Stimulated activated CD4-positive, alpha-beta T cell treated with anti-CD3 and anti-CD28 coated beads, Interleukin-15, amount 100 ng/mL, for 24 hours (primary cell): ENCODE data around the gene TTLL3.
A peak's percentile ranks its signal among the peaks of the same experiment; 100 is the strongest.
"Not testable (repeated sequence)": the region's sequence is repeated elsewhere in the genome, so short reads cannot be mapped to it uniquely, and the experiment has no call there.

Experiments
- DNase-seq: peaks from one replicate; pipeline ENCODE4 v3.0.0-alpha.2; 2020

TTLL3 gene

GRCh38 chr3:9843715-9844438 lies 33.8 kb downstream of the TTLL3 start, which contains the start of gene RPUSD3:
Gene RPUSD3 (minus strand): TSS chr3:9844008. CDS start chr3:9843990, 18 bp downstream.
- DNase-seq: peak; percentile 96

DNA sequence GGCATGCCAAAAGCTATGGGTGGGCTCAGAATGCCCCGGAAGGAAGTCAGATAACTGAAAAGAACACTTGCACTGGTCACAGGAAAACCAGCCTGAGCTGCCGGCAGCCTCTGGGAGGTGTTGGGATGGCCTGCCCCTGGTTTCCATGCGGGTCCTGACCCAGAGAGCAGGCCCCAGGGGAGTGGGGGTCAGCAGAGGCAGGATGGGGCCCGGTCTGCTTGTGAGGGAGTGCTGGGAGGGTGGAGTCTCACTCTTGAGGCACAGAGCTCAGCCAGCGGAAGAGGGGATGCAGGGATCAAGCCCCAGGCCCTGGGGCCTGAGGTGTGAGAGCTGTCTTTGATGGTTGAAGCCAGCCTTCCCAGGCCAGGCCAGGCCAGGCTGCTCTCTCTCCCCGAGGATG lies 36.2 kb downstream of the TTLL3 start:
- DNase-seq: no peak

GRCh38 chr3:9846931-9847488 lies 36.9 kb downstream of the TTLL3 start:
- no peak for DNase-seq

DNA sequence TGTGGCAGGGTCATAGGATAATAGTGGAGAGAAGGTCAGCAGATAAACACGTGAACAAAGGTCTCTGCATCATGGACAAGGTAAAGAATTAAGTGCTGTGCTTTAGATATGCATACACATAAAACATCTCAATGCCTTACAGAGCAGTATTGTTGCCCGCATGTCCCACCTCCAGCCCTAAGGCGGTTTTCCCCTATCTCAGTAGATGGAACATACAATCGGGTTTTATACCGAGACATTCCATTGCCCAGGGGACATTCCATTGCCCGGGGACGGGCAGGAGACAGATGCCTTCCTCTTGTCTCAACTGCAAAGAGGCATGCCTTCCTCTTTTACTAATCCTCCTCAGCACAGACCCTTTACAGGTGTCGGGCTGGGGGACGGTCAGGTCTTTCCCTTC lies 37.8 kb downstream of the TTLL3 start:
- not testable (repeated sequence) for DNase-seq

DNA sequence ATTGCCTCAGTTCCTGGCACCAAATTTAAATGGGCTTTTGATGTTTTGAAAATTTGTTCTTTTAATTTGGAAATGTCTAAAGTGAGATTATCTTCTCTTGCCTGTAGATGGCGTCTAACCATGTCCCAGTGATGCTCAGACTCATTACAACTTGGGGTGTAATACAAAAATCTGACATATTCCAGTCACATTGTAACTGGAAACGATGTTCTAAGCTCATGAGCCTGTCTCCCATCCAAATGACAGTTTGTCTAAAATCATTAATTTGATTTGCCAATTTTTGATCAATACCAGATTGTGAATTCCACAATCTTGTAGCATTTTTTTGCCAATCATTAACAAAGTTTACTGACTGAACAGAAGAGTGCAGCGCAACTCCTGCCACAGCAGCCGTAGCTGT lies 38.8 kb downstream of the TTLL3 start:
- not testable (repeated sequence) for DNase-seq

DNA sequence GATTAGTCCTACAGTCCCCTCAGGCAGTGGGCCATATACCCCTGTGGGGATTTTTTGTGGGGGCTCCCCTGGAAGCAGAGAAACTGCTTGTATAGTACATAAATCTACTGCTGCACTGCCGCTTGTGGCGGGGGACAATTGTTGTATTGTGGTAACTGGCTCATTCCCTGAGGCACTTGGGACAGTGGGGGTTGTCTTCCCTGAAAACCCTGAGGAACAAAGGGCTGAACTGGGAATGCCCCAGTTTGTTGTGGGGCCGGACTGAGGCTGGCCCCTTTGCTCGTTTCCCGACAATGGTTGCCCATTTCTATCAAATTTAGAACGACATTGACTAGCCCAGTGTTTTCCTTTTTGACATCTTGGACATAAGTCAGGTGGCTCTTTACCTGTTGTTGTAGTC lies 41.3 kb downstream of the TTLL3 start:
- not testable (repeated sequence) for DNase-seq

DNA sequence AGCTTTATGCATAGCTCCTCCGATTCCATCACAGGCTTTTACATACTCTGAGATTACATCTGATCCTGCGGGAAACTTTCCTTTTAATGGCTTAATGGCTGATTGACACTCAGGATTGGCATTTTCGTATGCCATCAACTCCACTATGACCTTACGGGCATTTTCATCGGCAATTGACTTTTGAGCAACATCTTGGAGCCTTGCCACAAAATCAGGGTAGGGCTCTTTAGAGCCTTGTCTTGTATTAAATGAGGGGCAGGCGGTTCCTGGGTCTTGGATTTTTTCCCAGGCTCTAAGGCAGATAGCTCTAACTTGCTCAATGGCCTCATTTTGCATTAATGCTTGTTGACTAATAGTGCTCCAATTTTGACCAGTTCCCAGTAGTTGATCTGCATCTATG lies 41.9 kb downstream of the TTLL3 start:
- DNase-seq: not testable (repeated sequence)

DNA sequence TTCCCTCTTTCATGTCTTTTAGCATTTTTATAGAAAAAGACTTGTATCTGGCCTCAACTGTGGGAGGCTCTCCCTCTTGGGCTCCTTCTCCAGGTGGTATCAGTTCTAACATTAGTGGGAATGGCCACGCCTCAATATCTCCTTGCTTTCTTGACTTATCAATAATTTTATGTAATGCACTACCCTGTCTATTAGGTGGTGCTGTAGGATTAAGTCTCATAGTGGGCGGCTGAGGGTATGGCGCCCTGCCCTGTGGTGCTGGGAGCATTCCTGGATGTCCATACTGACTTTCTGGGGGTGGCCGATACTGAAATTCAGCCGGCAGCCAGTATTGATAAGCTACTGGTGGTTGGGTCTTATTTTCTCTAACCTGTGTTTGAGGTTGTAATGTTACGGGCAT lies 42.5 kb downstream of the TTLL3 start:
- no peak for DNase-seq

DNA sequence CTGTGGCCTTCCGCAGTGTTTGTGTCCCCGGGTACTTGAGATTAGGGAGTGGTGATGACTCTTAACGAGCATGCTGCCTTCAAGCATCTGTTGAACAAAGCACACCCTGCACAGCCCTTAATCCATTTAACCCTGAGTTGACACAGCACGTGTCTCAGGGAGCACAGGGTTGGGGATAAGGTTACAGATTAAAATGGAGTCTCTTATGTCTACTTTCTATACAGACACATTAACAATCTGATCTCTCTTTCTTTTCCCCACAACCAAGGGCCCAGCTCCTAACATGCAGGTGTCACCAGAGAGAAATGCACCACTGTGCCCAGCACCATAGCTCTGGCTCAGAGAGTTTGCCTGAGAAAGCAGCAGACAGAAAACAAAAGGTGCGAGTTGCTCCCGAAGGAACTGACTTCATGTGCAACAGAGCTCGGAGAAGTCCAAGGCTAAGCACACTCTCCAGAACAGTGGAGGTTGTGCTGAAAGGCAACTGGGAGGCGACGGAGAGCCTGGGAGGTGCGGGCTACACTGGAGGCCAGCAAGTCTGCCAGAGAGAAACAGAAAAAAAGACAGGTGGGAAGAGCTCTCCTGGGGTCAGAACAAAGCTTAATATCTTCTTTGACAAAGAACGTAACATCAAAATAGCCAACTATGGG lies 44.4 kb downstream of the TTLL3 start:
- DNase-seq: not testable (repeated sequence)

GRCh38 chr3:9855594-9855993 lies 45.5 kb downstream of the TTLL3 start:
- DNase-seq: no peak

DNA sequence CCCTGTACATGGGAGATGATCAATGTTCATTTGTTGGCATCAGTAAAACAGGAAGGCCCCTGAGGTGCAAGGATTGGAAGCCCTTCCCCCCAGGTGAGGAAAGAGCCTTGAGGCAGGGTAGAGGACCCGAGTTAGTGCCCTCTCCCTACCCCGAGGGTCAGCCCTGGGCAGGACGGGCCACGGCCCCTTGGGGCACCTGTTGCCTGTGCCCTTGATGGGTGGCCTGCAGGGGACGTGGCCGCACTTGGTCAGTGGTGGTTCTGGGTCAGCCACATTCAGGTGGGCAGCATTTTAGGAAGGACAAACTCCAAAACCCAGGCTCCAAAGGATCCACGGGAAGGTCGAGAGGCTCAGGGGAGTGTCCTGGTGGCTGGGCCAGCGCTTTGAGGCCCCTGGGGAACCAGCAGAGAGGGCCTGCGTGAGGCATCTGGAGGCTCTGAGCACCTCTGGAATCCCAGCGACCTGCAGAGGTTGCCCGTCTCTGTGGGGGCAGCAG lies 49.5 kb downstream of the TTLL3 start:
- no peak for DNase-seq

- DNase-seq: no peak
Measured at GRCh38 chr3:9861201-9861600, 51.1 kb downstream of the TTLL3 start.

DNA sequence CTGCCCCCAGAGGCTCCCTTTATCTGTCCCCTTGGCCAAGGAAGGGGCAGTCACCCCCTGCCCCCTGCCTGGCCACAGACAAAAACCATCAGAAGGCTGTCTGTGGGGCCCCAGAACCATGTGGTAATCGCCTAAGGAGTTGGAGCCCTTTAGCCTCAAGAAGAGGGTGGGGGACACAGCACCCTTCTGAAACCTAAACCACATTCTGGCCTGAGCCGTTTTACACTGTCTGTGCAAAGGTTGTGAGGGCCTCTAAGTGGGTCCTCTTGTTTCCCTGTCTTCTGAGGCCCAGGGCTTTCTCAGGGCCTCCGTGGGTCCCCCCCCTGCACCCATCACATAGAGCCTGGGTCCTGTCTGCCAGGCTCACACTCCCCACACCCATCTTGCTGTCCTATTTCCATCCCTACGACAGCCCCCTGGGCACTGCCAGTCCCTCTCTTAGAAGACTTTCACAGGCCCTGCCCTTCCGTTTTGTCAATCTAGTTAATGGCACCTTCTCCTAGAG lies 51.6 kb downstream of the TTLL3 start:
- DNase-seq: no peak

- peak; percentile 51 for DNase-seq
Measured at GRCh38 chr3:9862391-9863057, 52.5 kb downstream of the TTLL3 start.

DNA sequence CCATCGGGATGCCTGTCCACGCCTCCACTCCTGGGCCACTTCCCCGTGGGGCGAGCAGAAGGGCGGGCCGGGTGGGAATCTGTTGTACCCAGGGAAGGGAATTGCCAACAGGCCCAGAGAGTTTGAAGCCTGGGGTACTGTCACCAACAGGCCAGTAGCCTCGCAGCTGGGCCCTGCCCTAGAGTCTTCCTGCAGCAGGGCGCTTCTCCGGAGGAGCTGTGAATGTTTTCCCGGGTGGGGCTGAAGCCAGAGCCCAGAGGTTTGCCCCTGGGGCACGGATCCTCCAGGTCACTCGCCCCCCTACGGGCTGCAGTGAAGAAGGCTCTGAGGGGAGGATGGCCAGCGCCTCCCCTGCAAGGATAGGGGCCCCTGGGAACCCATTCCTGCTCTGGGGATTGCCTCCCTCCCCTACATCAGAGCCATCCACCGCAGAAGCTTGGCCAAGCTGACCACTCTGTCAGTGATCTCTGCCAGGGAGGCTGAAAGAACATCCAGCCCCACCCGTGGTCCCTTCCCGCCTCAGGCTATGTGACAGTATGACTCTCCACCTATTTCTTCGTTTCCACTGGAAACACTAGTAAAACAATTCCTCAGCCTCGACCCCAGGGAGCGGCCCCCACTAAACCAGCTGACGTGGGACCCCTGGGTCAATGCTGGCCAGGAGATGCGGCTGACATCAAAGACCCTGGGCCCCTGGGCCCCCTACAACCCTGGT lies 53.2 kb downstream of the TTLL3 start:
- no peak for DNase-seq

DNA sequence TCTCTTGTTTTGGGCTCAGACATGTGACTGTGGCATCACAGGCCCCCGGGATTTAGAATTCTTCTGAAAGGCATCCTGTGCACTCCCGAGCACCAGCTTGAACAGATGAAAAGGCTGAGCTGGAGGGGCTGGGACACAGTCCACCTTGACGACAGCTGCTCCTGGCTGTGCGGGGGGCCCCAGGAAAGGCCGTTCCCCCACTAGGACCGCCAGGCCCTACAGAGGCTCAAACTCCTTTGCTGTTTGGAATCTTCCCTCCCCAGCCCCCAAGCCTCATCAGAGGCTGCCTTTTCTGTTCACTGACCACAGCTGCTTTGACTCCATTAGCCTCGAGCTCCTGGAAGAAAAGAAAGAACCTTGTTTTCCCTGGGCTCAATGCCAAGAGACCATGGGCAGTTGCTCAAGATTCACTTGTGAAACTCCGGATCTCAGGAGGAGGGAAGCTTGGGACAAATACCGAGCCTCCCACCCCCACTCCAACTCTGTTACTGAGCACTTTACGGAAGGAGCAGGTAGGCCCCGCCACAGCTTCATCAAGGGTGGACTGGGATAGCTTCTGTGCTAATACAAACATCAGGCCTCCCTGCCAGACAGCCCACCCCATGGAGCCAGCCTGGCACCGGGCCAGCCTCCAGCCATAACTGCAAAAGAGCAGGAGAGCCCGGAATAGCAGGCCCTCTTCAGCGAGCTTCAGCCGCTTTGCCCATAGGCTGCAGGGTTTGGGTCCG lies 54.3 kb downstream of the TTLL3 start:
- no peak for DNase-seq

- not testable (repeated sequence) for DNase-seq
Measured at GRCh38 chr3:9865125-9865637, 55.1 kb downstream of the TTLL3 start.

GRCh38 chr3:9866639-9867038 lies 56.6 kb downstream of the TTLL3 start:
- no peak for DNase-seq

DNA sequence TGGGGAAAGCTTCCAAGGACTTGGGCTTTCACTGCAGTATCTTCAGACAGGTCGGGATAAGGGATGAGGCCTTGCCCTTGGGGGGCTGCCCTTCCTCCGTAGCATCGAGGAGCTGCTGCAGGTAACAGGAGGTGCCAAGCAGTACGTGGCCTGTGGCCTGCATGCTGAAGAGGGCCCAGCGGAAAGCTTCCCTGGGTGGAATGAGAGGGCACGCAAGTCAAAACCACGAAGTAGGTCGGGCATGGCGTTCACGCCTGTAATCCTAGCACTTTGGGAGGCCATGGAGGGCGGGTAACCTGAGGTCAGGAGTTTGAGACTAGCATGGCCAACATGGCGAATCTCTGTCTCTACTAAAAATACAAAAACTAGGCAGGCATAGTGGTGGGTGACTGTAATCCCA lies 57.0 kb downstream of the TTLL3 start:
- no peak for DNase-seq

DNA sequence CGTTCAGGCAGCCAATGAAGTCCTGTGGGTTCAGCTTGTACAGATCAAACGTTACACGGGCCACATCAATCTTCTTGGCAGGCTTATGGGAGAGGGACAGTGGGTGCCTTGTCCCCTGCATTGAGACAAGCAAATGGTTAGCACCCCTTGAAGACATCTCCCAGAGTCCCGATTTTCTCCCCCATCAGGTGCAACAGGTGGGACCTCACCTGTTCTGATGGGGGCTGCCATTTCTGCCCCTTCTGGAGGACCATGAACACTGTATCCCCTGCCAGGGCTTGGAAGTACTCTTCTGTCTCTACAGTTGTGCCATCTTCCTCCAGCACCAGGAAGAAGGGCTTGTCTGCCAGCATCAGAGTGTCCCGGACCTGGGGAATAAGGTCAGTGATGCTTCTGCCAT lies 59.9 kb downstream of the TTLL3 start:
- DNase-seq: no peak

DNA sequence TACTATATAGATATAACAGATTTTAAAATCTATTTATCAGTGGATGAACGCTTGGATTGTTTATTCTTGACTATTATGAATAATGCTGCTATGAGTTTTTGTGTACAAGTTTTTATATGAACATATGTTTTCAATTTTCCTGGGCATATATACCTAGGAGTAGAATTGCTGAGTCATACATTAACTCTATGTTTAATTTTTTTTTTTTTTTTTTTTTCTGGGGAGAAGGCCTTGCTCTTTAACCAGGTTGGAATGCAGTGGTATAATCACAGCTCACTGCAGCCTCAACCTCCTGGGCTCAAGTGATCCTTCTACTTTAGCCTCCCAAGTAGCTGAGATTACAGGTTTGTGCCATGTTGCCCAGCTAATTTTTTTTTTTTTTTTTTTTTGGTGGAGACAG lies 60.9 kb downstream of the TTLL3 start:
- DNase-seq: no peak

GRCh38 chr3:9872067-9872466 lies 62.0 kb downstream of the TTLL3 start:
- DNase-seq: not testable (repeated sequence)
